HG02763 (cell line): ENCODE data around the gene EML6.

Source experiments
- ATAC-seq: cut with Tn5 transposase; IDR thresholded peaks from one replicate; pipeline ENCODE4 v1.9.1; 2021; ENCODE audit warnings: mild to moderate bottlenecking, moderate library complexity; ENCODE audit not compliant: unreplicated experiment

EML6 gene

DNA sequence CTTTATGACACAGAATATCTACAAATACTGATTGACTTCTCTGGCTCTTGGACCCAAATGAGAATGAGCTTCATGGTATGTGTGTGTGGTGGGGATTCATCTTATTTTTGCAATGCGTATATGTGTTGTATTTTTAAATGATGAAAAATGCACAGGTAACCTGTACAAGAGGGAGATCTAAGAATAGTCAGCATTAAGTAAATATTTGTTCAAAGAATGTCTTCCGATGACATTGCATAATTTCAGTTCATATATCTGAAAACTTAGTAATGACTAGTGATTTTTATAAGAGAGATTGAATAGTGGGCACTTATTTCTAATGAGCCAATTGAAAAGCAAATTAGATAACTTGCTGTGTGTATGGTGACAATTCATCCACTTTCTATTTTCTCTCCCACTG lies 66.4 kb downstream of the EML6 start:
- ATAC-seq, result no peak

GRCh38 chr2:54791831-54792230 lies 68.4 kb downstream of the EML6 start:
- ATAC-seq, result no peak

GRCh38 chr2:54797307-54797706 lies 73.8 kb downstream of the EML6 start:
- no peak for ATAC-seq

- no peak for ATAC-seq
Observed at GRCh38 chr2:54801352-54801751, 77.9 kb downstream of the EML6 start.

- no peak for ATAC-seq
Observed at GRCh38 chr2:54803783-54804751, 80.6 kb downstream of the EML6 start.

GRCh38 chr2:54805255-54805654 lies 81.8 kb downstream of the EML6 start:
- ATAC-seq, result no peak

GRCh38 chr2:54806975-54807374 lies 83.5 kb downstream of the EML6 start:
- no peak for ATAC-seq

- no peak for ATAC-seq
Observed at GRCh38 chr2:54808661-54809060, 85.2 kb downstream of the EML6 start.

GRCh38 chr2:54809819-54810218 lies 86.4 kb downstream of the EML6 start:
- ATAC-seq, result no peak

DNA sequence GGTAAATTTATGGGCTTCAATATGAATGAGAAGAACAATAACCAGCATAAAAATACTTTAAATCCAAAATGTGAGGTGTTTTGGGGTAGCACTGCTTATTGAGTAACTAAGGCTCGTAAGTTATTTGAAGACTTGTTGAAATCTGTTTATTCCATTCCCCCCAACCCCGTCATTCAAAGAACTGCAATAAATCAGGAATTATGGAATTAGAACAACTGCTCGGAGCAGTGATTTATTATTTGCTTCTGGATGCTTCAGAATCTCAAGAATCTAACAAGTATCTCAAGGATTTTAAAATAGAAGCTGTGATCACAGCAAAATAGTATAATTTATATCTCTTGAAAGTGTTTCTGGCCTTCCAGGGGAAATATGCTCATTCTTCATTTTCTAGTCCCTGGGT lies 86.8 kb downstream of the EML6 start:
- no peak for ATAC-seq

DNA sequence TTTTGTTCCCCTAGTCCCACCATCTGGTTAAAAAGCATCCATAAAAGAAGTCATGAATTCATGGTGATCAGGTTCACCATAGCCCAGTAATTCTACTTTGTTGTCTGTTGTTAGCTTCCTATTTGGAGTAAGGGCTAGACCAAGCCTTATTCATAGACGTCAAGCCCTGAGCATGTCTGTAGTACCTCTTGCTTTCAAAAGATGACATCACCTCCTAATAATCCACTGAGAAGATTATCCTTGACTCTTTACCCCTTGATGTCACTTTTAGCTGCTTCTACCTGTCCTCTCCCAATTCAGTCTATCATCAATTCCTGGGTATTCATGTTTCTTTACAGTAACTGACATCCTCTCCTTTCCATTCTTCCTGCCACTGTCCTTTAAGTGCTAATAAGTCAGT lies 90.1 kb downstream of the EML6 start:
- ATAC-seq, result no peak

DNA sequence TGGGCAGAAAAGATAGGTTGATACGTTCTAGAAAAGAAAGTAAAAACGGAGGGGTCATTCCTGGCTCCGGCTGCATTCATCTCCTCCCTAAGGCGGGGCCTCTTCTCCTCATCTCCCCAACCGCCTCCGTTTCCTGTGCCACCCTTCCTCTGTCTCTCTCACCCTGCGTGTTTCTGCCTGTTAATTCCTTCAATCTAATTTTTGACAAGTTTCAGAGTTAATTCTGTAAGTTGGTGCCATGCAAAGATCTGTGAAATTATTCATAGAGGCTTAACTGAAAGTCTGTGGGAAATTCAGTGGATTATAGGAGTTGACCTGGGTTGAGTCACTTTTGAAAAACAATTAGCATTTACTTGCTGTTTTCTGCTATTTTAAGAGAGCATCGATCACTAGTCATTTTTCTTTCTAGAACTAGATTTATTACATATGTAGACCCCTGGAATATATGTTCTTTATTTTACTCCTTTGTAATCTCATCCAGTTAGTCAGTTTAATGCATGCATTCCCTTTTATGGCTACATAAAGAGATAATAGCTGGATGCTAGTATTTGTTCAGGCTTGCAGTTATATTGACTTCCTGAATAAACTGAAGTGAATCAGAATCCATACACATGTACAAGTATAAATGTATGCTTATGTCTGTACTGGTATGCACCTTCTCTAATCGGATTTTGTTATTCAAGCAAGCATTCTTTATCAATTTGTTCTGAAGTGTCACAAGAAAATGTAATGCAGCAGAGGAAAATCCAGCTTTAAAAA lies 91.1 kb downstream of the EML6 start:
- ATAC-seq, result no peak

DNA sequence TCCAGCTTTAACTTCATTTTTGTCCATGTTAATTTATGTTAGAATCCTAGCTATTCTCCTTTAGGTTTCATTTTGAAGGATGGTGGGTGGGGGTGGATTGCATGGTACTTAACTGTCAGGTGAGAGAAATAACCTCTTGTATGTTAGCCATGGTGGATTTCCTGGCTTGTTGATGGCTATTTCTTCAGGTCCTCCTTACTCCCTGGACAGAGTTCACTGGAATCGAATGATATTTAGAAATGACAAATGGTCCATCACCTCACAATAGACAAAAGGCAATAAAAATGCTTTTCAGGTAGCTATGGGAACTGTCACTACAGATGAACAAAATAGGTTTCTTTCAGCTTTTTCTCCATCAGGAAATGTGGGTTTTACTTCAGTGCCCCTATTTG lies 91.7 kb downstream of the EML6 start:
- ATAC-seq, result no peak

DNA sequence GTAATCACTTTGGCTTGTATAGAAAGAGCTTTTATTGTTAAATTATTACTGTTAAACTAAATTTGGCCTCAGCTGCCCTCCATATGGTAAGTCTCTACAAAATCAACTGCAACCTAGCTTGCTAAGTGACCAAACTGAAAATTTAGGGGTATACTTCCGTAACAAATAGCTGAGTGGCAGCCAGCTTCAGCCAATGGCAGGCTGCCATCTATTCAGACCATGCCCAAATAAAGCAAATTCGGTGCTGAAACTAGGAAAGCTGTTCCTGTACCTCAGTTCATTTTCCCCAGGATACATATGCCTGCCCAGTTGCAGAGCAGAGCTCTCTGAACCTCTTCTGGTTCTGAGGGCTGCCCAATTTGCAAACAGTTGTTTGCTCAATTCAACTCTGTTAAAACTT lies 94.8 kb downstream of the EML6 start:
- no peak for ATAC-seq

- ATAC-seq, result no peak
Observed at GRCh38 chr2:54820558-54820957, 97.1 kb downstream of the EML6 start.

DNA sequence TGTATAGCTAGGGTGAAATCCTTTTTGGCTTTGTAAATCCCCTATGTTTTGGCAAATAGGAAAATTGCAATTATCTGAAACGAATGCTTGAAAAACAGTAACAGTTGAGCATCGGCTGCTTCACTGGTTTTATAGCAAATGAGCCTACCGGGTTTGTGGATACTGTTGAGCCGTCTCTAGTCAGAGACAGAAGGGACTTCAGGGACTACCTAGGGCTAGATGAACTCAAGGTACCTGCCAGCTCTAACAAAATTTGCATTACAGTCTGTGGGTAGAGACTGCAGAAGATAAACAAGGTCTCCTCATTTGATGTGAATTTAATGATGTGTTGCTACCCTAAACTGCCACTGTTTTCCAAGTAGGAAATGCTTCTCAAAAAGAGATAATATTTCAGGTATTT lies 101.1 kb downstream of the EML6 start:
- ATAC-seq, result no peak

DNA sequence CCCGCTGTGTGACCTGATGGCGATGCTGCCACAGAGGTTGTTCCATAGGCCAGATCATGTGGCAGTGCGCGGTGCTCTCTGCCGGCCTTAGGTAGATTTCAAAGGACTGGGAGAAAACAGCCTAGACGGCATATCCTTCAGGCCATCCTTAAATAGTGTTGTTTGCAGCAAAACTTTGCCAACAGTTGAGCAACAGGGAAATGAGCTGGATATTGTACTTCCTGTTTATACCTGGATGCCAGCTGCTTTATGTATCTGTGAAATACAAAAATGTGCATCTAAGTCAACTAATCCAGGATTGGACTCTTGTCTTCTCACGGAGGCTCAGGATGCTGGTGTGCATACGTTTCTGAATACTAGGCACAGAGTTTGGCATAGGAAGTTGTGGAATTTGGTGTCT lies 107.1 kb downstream of the EML6 start:
- no peak for ATAC-seq

GRCh38 chr2:54831480-54831879 lies 108.0 kb downstream of the EML6 start:
- ATAC-seq, result no peak

- no peak for ATAC-seq
Observed at GRCh38 chr2:54834721-54835120, 111.3 kb downstream of the EML6 start.

- no peak for ATAC-seq
Observed at GRCh38 chr2:54836477-54836876, 113.0 kb downstream of the EML6 start.

GRCh38 chr2:54838585-54839035 lies 115.1 kb downstream of the EML6 start:
- ATAC-seq, result no peak
